ENCODE results near the gene SMIM32.

The SMIM32 gene
- long read RNA-seq = 0 reads

DNA sequence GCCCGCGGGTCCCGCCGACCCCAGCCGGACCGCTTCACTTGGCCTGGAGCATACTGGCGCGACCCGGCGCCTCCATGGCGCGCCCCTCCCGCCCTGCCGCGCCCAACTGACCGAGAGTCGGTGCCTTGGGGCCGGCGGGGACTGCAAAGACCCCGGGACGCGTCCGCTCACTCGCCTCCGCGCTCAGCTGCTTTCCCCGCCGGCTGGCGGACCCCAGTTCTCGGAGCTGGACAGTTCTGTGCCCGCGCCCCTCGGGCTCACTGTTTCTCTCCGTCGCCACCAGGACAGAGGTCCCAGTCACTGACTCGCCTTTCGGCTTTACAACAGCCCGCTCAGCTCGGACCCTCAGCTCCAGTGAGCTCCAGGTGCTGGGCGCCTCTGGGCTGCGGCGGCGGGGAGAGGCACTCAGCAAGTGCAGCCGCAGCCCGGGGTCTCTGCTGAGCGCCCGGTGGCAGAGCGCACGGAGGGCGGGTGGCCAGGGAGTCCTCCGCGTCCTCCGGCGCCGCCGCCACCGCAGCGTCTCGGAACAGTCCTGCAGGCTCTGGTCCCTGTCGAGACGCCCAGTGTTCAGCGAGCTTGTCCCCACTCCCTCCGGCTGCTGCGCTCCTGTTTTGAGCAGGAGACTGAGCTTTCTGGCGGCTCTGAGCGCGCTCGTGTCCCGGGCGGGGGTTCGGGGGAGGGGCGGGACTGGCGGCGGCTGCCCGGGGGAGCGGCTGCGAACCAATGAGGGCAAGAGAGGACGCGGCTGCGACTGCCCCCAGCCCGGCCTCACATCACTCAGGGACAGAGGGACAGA, at the start of gene SMIM32:
Gene SMIM32, minus strand, starts transcription at position 637 of the 796 bp plus-strand sequence. CDS start 638 bp downstream, outside the sequence.
- Histone ChIP-seq H3K27ac (replicated peaks) (no peak within 1 kb of the TSS), H3K27me3 (ENCODE audit: insufficient read depth, poor library complexity, severe bottlenecking) (peaks cover 3% of the 10 kb centered on the region), H3K4me3 (replicated peaks; ENCODE audit: insufficient read depth, low read length) (no peak within 1 kb of the TSS)
- TF ChIP-seq POLR2AphosphoS5 (IDR thresholded peaks at IDR 0.05; ENCODE audit: low read depth) = no peak
- TF ChIP-seq, protein P1, sequence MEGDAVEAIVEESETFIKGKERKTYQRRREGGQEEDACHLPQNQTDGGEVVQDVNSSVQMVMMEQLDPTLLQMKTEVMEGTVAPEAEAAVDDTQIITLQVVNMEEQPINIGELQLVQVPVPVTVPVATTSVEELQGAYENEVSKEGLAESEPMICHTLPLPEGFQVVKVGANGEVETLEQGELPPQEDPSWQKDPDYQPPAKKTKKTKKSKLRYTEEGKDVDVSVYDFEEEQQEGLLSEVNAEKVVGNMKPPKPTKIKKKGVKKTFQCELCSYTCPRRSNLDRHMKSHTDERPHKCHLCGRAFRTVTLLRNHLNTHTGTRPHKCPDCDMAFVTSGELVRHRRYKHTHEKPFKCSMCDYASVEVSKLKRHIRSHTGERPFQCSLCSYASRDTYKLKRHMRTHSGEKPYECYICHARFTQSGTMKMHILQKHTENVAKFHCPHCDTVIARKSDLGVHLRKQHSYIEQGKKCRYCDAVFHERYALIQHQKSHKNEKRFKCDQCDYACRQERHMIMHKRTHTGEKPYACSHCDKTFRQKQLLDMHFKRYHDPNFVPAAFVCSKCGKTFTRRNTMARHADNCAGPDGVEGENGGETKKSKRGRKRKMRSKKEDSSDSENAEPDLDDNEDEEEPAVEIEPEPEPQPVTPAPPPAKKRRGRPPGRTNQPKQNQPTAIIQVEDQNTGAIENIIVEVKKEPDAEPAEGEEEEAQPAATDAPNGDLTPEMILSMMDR (IDR thresholded peaks at IDR 0.05; ENCODE audit: insufficient read depth, low read length) = no peak
- TF ChIP-seq GABPA (IDR thresholded peaks at IDR 0.05; ENCODE audit: low read depth) = no peak
- TF ChIP-seq, protein P2, sequence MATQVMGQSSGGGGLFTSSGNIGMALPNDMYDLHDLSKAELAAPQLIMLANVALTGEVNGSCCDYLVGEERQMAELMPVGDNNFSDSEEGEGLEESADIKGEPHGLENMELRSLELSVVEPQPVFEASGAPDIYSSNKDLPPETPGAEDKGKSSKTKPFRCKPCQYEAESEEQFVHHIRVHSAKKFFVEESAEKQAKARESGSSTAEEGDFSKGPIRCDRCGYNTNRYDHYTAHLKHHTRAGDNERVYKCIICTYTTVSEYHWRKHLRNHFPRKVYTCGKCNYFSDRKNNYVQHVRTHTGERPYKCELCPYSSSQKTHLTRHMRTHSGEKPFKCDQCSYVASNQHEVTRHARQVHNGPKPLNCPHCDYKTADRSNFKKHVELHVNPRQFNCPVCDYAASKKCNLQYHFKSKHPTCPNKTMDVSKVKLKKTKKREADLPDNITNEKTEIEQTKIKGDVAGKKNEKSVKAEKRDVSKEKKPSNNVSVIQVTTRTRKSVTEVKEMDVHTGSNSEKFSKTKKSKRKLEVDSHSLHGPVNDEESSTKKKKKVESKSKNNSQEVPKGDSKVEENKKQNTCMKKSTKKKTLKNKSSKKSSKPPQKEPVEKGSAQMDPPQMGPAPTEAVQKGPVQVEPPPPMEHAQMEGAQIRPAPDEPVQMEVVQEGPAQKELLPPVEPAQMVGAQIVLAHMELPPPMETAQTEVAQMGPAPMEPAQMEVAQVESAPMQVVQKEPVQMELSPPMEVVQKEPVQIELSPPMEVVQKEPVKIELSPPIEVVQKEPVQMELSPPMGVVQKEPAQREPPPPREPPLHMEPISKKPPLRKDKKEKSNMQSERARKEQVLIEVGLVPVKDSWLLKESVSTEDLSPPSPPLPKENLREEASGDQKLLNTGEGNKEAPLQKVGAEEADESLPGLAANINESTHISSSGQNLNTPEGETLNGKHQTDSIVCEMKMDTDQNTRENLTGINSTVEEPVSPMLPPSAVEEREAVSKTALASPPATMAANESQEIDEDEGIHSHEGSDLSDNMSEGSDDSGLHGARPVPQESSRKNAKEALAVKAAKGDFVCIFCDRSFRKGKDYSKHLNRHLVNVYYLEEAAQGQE (IDR thresholded peaks at IDR 0.05; ENCODE audit: insufficient replicate concordance, low read depth) = no peak
- TF ChIP-seq SPI1 (IDR thresholded peaks at IDR 0.05; ENCODE audit: borderline replicate concordance, low read depth) = no peak
- no peak for DNase-seq (ENCODE audit: low read depth in 1 of 2, low spot score in 1 of 2)

DNA sequence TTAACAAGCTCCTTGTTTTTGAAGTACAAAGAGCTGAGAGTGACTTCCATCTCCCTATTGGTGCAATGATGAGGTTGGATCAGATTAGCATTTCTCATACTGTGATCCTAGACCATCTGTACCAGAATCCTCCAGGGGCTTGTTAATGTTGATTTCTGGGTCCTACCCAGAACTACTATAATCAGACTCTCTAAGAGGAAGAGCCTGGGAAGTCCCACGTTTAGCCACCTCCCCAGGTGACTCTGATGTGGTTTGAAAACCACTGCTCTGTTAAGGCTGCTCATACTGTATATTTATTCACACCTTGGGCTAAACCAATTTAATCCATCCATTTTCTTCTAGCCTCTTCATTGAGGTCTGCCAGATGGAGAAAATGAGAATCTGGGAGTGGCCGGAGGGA, 49.6 kb upstream of the SMIM32 start:
- no peak for TF ChIP-seq GABPA (IDR thresholded peaks at IDR 0.05; ENCODE audit: low read depth)
- TF ChIP-seq, protein P2 (IDR thresholded peaks at IDR 0.05; ENCODE audit: insufficient replicate concordance, low read depth) = no peak
- TF ChIP-seq POLR2AphosphoS5 (IDR thresholded peaks at IDR 0.05; ENCODE audit: low read depth) = no peak
- TF ChIP-seq, protein P1 (IDR thresholded peaks at IDR 0.05; ENCODE audit: insufficient read depth, low read length) = no peak
- no peak for TF ChIP-seq SPI1 (IDR thresholded peaks at IDR 0.05; ENCODE audit: borderline replicate concordance, low read depth)
- DNase-seq (ENCODE audit: low read depth in 1 of 2, low spot score in 1 of 2) = no peak
- Histone ChIP-seq H3K27me3 (ENCODE audit: insufficient read depth, poor library complexity, severe bottlenecking) (no peaks in the 10 kb centered on the region), H3K4me3 (replicated peaks; ENCODE audit: insufficient read depth, low read length) (no peak overlapping the region), H3K27ac (replicated peaks) (no peak overlapping the region)

DNA sequence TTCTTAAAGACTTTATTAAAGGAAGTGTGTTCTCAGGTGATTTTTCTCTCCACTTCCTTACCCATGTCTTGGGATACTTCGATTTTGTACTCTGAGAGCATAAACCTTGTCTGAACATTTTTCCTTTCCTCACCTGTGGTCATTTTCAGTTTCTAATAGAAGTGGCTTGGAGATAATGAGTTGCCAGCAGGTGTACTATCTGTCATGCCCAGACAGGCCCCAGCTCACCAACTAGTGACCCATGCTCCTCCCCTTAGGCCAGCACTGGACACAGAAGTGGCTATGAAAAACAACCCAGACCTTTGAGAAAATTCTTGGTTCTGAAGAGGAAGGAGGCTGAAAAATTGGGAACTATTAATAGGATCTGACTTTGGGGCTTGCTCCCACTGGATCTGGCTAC, 49.2 kb upstream of the SMIM32 start:
- Histone ChIP-seq H3K27me3 (ENCODE audit: insufficient read depth, poor library complexity, severe bottlenecking) (no peaks in the 10 kb centered on the region), H3K4me3 (replicated peaks; ENCODE audit: insufficient read depth, low read length) (no peak overlapping the region), H3K27ac (replicated peaks) (no peak overlapping the region)
- TF ChIP-seq, protein P2 (IDR thresholded peaks at IDR 0.05; ENCODE audit: insufficient replicate concordance, low read depth) = no peak
- TF ChIP-seq POLR2AphosphoS5 (IDR thresholded peaks at IDR 0.05; ENCODE audit: low read depth) (no peak), SPI1 (IDR thresholded peaks at IDR 0.05; ENCODE audit: borderline replicate concordance, low read depth) (no peak), GABPA (IDR thresholded peaks at IDR 0.05; ENCODE audit: low read depth) (no peak)
- TF ChIP-seq, protein P1 (IDR thresholded peaks at IDR 0.05; ENCODE audit: insufficient read depth, low read length) = no peak
- DNase-seq (ENCODE audit: low read depth in 1 of 2, low spot score in 1 of 2) = no peak
